BE2C (cell line): ENCODE measurements around the gene ZBTB46.

Source experiments
- DNase-seq: peaks from one replicate; pipeline ENCODE4 v3.0.0-alpha.2; 2020
- H3K27me3 ChIP-seq: fragments of 250-450 bp; sonication (Bioruptor Pico); 2 replicates; pipeline ENCODE4 v1.5.1; 2020; ENCODE audit warnings: mild to moderate bottlenecking
- H3K36me3 ChIP-seq: fragments of 250-450 bp; sonication (Bioruptor Pico); 2 replicates; pipeline ENCODE4 v1.5.1; 2020; ENCODE audit warnings: mild to moderate bottlenecking
- H3K4me1 ChIP-seq: fragments of 250-450 bp; sonication (Bioruptor Pico); 2 replicates; pipeline ENCODE4 v1.5.1; 2020
- H3K4me3 ChIP-seq: 2 replicates; pipeline ENCODE4 v1.5.1; 2011; ENCODE audit warnings: low read depth, low read length
- H3K9me3 ChIP-seq: fragments of 250-450 bp; sonication (Bioruptor Pico); 2 replicates; pipeline ENCODE4 v1.5.1; 2020
- TF ChIP-seq, protein P1 (sequence below): IDR thresholded peaks from 2 replicates; pipeline ENCODE4 v1.5.1; 2012; ENCODE audit warnings: mild to moderate bottlenecking, low read depth, low read length

Gene ZBTB46

DNA sequence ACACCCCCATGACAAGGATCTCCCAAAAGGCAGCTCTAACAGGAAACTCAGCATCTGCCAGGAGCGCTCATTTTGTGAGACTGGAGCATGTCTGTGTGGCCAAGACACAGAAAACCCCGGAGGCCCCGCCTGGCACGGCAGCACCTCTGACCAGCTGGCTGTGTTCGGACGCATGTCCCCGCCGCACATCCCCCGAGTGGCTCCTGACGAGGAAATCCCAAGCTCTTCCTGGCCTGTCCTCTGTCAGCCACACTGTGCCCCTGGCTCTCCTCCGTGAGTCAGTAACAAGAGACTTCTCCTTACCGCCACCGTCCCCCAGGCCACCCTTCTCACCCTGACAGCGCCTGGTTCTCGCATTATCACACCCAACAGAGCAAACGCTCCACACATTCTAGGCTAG is 77.1 kb downstream of the ZBTB46 start:
- H3K4me1 ChIP-seq = peaks cover 4% of the 10 kb centered on the region
- DNase-seq = no peak
- TF ChIP-seq, protein P1, sequence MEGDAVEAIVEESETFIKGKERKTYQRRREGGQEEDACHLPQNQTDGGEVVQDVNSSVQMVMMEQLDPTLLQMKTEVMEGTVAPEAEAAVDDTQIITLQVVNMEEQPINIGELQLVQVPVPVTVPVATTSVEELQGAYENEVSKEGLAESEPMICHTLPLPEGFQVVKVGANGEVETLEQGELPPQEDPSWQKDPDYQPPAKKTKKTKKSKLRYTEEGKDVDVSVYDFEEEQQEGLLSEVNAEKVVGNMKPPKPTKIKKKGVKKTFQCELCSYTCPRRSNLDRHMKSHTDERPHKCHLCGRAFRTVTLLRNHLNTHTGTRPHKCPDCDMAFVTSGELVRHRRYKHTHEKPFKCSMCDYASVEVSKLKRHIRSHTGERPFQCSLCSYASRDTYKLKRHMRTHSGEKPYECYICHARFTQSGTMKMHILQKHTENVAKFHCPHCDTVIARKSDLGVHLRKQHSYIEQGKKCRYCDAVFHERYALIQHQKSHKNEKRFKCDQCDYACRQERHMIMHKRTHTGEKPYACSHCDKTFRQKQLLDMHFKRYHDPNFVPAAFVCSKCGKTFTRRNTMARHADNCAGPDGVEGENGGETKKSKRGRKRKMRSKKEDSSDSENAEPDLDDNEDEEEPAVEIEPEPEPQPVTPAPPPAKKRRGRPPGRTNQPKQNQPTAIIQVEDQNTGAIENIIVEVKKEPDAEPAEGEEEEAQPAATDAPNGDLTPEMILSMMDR = no peak
- no peaks in the 10 kb centered on the region for H3K9me3 ChIP-seq
- H3K36me3 ChIP-seq = no peaks in the 10 kb centered on the region
- no peaks in the 10 kb centered on the region for H3K27me3 ChIP-seq
- no peak overlapping the region for H3K4me3 ChIP-seq

DNA sequence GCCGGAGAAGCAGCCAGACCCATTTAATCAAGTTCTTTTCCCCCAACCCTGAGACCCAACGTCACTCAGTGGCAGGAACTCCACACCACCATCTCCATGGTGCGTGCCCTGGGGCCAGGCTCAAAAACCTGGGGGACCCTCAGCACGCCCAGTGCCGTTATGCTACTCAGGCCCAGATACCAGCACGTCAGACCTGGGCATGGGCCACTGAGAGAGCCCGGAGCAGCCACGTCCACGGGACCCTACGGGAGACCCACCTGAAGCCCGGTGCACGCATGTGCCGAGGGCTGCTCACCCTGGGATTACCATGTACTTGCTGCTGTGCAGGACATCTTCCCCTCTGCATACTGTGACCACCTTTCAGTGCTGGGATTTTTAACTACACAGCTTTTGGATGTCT is 77.7 kb downstream of the ZBTB46 start:
- DNase-seq = no peak
- peaks cover 4% of the 10 kb centered on the region for H3K4me1 ChIP-seq
- H3K36me3 ChIP-seq = no peaks in the 10 kb centered on the region
- TF ChIP-seq, protein P1 = no peak
- no peaks in the 10 kb centered on the region for H3K27me3 ChIP-seq
- no peak overlapping the region for H3K4me3 ChIP-seq
- no peaks in the 10 kb centered on the region for H3K9me3 ChIP-seq

DNA sequence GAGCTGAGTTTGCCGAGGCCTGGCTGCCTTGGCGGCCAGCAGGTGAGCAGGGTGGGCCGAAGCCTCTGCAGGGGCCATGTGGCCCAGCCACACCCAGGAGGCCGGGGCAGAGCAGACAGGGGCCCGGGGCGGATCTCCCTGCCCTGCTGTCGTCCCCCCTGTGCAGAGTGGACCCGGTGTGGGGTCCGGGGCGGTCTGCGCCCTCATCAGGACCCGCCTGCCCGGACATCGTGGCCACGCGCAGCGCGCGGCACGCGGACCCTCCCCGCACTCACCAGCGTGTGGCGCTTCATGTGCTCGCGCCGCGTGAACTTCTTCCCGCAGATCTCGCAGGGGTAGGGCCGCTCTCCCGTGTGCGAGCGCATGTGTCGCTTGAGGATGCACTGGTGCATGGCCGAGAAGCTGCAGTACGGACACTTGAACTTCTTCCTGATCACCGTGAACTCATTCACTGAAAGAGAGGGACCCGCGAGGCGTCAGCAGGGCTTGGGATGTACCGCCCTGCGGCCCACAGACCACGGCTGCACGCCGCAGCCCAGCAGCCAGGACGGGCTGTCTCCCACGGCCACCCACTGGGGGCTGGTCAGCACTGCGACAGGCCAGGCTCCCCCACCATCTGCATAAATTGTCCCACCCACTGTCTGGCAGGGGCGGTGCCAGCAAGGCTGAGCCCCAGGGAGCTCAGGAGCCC is 78.5 kb downstream of the ZBTB46 start:
- Histone ChIP-seq H3K4me3 (no peak overlapping the region), H3K4me1 (peaks cover 7% of the 10 kb centered on the region), H3K27me3 (no peaks in the 10 kb centered on the region), H3K36me3 (no peaks in the 10 kb centered on the region), H3K9me3 (no peaks in the 10 kb centered on the region)
- no peak for DNase-seq
- TF ChIP-seq, protein P1 = no peak

DNA sequence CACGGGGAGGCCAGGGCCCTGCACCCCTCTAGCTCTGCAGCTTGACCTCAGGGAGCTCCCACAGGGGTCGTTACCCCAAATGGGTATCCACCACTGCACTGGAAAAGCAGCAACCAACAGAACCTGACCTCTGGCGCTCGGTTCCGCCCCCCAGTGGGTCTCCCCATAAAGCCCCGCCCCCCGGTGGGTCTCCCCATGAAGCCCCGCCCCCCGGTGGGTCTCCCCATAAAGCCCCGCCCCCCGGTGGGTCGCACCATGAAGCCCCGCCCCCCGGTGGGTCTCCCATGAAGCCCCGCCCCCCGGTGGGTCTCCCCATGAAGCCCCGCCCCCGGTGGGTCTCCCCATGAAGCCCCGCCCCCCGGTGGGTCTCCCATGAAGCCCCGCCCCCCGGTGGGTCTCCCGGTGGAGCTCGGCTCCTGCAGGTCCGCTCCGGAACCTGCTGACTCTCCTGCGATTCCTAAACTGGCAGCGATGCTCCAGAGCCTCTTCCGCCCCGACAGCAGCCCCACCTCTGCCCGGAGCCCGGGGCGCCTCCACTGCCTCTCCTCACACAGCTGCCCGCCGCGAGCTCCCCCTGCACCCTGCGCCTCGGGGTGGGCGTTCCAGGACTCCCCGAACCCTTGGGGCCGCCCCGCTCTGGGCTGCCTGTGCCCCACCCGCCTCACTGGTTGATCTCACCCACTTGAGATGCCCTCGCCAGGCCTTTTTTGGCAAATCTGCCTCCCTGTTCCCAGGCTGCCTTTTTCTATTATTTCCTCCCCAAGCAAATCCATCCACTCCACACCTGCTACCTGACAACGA is 79.4 kb downstream of the ZBTB46 start:
- Histone ChIP-seq H3K4me3 (no peak overlapping the region), H3K4me1 (peaks cover 7% of the 10 kb centered on the region)

DNA sequence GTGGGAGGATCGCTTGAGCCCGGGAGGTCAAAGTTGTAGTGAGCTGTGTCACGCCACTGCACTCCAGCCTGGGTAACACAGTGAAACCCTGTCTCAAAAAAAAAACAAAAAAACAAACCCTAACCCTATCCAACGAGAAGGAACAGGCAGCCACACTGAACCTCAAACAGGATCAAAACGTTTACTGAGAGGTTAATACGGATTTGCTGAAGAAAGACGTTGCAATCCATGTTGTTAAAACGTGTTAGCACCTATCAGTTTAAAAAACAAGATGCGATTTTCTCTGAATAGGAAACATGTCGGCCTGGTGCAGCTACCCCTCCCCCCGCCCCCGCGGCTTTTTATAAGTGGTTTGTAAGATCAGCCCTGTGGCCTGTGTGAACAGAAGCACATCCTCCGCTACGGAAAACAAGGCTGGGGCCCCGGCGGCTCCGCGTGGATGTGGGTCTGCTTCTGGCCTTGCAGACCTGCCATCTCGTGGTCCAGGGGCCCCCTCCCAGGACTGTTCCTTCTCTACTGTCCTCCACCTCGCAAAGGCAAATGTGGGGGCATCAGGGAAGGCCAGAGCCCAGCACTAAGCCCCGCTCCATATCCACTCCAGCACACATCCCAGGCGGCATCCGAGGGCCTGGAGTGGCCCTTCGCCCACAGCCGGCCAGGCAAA is 80.1 kb downstream of the ZBTB46 start:
- no peak for DNase-seq
- no peak overlapping the region for H3K4me3 ChIP-seq
- H3K9me3 ChIP-seq = no peaks in the 10 kb centered on the region
- H3K36me3 ChIP-seq = no peaks in the 10 kb centered on the region
- peaks cover 7% of the 10 kb centered on the region for H3K4me1 ChIP-seq
- TF ChIP-seq, protein P1 = no peak
- no peaks in the 10 kb centered on the region for H3K27me3 ChIP-seq

More for the DNA sequence above, 79.4 kb downstream of the ZBTB46 start:
- Histone ChIP-seq H3K36me3 (no peaks in the 10 kb centered on the region), H3K27me3 (no peaks in the 10 kb centered on the region), H3K9me3 (no peaks in the 10 kb centered on the region)
- DNase-seq = no peak
- TF ChIP-seq, protein P1 = no peak
